AG08396 (cell line): ENCODE measurements around the gene CES4A.
"Not testable (repeated sequence)": the region's sequence is repeated elsewhere in the genome, so short reads cannot be mapped to it uniquely, and the experiment has no call there.

Experiments used
- DNase-seq: peaks from one replicate; pipeline ENCODE4 v3.0.0; 2012; ENCODE audit warnings: low spot score, mixed read lengths

Gene CES4A

DNA sequence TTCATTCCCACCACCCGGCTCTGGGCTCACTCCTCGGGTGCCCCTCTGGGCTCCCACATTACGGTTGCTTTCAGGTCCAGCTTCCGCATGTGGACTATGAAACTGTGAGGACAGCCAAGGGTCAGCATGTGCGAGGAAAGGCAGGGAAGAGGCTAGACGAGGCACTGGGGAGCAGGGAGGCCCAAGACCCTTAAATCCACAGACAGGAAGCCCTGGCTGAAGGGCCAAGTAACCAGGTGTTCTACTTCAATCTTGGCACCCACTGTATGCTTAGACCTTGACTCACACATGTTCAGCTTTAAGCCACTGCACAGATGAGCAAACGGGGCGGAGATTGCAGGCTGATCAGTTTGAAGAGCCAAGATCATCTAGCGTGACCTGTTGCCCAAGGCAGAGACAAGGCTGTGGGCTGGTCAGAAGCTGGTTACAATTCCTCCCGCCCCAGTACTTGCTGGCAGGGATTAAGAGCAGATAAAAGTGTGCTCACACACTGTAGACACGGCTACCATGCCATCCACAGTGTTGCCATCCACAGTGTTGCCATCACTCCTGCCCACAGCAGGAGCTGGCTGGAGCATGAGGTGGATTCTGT, at the start of gene CES4A:
CES4A (plus strand) TSS at position 393 of the 592 bp plus-strand sequence; CDS start at position 577, 184 bp downstream.
- no peak for DNase-seq

DNA sequence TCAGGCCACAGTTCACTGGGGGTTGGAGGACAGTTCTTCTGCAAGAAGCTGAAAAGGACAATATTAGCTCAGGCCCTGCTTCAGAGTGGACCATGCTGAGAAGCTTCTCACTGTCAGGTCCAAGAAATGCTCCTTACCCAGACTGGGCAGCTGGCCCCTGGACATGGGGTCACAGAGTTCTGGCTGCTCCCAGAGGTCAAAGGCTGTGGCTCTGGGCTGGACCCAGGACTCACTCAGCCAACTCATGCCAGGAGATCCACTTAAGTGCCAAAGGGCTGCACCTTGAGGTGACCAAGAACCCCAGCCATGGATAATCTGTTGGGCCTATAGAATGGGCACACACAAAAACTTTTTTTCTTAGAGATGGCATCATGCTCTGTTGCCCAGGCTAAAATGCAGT, 49.0 kb upstream of the CES4A start:
- DNase-seq, result no peak

DNA sequence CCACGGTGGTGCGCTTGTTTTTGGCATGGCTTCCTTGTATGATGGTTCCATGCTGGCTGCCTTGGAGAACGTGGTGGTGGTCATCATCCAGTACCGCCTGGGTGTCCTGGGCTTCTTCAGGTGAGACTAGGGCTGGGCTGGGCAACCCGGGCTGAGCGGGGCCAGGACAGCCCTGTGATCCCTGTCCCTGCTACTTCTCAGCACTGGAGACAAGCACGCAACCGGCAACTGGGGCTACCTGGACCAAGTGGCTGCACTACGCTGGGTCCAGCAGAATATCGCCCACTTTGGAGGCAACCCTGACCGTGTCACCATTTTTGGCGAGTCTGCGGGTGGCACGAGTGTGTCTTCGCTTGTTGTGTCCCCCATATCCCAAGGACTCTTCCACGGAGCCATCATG, 48.2 kb upstream of the CES4A start:
- no peak for DNase-seq

DNA sequence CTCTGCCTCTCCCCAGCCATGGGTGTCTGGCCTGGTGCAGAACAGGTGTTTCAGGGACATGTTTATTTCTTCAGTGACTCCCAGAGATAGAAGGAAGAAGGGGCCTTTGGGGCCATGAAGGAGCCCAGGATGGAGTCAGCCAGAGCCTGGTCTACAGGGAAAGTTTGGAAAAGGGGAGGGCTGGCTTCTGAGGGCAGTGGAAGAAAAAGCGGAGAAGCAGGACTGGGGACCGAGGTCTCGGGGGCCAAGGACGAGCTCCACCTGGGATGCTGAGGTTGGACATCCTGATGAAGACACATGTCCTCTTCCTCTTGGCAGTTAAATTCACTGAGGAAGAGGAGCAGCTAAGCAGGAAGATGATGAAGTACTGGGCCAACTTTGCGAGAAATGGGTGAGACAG, 45.4 kb upstream of the CES4A start:
- DNase-seq, result no peak

DNA sequence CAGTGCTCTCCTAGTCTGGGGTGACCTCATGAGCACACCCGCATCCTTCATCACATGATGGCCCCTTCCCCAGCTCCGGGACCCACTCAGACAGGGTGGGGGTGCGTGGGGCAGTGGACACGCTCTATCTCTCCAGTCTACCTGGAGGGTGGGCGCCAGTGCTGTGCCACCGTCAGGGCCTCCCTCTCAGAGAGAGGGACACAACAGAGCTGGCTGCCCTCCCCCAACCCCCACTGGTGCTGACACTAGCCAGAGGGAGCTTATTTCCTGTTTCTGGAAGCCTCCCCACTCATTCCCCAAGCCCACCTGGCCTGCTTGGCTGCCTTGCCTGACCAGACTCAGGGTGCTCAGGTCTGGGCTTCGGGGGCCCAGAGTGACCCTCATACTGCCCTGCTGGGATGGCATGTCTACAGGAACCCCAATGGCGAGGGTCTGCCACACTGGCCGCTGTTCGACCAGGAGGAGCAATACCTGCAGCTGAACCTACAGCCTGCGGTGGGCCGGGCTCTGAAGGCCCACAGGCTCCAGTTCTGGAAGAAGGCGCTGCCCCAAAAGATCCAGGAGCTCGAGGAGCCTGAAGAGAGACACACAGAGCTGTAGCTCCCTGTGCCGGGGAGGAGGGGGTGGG, 44.8 kb upstream of the CES4A start:
- DNase-seq, result no peak

DNA sequence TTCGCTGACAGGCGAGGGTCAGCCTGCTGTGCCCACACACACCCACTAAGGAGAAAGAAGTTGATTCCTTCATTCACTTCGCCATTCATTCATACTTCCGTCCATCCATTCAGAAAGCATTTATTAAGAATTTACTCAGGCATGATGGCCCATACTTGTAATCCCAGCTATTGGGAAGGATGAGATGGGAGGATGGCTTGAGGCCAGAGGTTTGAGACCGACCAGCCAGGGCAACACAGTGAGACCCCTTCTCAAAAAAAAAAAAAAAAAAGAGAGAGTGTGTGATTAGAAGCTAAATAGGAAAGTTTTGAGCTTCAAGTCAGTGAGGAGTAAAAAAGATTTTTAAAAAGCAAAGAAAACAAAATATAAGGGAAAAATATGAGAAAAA, 44.3 kb upstream of the CES4A start:
- DNase-seq, result no peak

DNA sequence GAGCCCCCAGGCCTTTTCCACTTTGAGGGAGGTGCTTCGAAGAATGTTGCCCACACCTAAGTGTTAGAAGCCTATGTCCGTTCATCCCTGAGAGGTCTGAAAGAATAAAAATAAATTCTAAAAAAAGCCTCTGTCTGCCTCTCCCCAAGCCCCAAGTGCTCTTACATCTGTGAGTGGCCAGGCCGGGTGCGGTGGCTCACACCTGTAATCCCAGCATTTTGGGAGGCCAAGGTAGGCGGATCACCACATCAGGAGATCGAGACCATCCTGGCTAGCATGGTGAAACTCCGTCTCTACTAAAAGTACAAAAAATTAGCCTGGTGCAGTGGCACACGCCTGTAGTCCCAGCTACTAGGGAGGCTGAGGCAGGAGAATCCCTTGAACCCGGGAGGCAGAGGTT, 43.4 kb upstream of the CES4A start:
- DNase-seq, result not testable (repeated sequence)

DNA sequence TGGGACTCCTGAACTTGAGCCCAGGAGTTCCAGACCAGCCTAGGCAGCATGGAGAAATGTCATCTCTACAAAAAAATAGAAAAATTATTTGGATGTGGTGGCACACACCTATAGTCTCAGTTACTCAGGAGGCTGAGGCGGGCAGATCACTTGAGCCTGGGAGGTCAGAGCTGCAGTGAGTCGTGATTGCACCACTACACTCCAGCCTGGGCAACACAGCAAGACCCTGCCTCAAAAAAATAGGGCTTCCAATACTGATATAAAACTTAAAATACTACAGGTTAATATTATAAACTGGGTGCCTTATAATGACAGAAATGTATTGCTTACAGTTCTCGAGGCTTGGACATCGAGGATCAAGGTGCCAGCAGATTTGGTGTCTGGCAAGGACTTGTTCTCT, 42.5 kb upstream of the CES4A start:
- no peak for DNase-seq

DNA sequence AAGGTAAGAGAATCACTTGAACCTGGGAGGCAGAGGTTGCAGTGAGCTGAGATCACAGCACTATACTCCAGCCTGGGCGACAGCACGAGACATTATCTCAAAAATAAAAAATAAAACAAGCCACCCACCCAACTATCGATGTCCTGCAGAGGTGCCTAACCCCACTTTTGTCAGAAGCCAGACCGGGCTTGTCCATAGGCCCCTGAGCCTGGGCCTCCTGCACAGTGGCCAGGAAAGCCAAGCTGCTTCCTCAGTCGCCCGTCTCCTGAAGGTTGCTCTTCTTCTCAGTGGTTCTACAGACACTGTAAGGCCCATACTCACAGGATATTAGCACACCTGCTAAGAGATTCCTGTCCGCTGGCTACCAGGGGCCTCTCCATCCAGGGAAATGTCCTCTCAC, 41.8 kb upstream of the CES4A start:
- no peak for DNase-seq

DNA sequence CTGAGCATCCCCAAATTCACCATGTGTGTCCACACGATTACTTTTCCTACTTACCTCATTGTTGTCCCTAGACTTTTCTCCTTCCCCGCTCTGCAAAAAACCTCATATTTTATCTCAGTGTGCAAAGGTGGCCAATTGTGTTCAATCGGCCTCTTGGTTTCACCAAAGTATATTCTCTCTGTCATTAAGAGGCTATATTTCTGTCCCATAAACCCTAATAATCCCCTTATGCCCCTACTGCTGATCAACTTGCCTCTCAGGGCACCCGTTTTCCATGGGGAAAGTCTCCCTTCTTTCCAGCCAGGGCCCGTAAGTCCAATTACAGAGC, 41.5 kb upstream of the CES4A start:
- no peak for DNase-seq

DNA sequence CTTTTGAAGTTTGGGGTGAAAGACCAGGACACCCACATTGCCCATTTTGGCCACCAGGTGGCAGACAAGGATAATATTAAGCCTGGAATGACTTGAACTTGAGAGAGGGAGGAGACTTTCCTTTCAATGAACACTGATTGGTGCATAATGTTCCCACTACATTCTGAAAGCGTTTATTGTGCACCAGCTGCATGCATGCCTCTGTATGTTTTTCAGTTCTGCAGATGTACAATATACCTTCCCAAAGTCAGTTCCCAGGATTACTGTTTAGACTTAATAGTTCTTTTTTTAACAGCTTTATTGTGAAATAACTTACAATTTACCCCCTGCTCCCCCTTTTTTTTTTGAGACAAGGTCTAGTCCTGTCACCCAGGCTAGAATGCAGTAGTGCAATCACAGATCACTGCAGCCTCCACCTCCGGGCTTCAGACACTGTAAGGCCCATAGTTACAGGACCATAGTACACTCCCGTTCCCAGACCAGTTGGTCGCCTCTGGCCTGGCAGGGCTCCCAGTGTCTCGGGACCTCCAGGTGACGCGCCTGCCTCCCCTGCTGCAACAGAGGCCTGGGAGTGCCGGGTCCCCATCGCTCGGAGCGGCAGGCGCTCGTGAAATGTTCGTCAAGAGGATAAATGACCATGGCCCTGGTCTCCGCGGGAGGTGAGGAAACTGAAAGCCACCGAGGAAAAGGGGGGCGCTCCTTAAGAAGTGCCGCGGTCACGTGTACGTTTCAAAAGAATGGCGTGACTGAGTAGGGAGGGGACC, 40.9 kb upstream of the CES4A start:
- DNase-seq, result peak; percentile 88

DNA sequence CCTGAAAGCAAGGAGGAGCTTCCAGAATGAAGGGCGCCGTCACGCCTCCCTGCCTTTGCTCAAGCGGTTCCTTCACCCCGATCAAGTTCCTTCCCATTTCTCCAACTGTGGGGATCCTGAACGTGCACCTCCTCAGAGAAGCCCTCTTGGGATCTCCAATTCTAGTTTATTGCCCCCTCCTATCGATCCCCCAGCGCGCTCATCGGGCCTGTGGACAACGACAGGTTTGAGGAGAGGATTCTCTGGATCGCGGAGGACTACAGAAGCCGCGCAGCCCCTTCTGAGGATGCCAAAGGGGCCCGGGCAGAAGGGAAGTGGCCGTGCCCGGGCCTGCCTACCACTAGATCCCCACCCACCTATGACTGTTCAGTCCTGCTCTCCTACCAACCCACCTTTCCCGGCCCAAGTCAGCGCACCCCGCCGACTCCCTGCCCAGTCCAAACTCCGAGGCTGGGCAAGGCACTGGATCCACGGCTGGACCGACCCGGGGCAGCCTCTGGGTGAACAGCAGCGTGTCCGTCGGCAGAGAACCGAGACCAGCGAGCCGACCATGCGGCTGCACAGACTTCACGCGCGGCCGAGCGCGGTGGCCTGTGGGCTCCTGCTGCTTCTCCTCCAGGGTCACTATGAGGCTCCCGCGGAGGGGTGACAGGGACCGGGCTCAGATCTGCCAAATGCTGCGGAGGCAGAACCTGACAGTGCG, 40.1 kb upstream of the CES4A start:
- no peak for DNase-seq

DNA sequence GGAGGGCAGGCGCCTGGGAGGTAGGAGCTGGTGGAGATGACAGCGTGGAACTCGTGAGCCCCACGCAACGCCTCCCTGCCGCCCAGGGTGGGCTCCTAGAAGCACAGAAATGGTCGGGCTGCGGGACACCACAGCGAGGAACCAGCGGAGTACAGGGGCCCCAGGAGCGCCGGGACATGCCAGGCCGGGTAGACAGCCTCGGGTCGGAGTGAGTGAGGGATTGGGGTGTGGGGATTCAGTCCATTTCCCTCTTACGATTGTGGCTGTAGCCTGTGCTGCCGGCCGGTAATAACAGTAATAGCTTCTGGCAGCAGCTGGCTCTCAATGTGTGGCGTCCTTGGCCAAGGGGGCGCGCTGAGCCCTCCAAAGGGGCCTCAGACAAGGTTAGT, 39.6 kb upstream of the CES4A start:
- DNase-seq, result no peak

DNA sequence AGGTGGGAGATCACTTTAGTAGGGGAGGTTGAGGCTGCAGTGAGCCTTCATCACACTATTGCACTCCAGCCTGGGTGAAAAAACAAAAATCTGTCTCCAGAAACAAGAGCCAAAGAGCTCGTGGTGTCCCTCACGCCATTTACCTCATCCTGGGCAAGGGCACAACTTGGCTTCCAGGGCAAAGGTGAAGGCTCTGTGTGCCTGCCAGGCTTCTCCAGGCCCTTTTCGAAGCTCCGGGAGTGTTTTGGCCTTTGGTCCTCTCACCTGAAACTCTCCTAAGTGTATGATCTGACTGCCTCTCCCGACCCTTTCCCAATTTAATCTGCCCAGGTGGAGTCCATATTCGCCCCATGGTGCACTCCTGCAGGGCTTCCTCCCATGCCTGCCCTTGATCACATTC, 38.9 kb upstream of the CES4A start:
- no peak for DNase-seq

DNA sequence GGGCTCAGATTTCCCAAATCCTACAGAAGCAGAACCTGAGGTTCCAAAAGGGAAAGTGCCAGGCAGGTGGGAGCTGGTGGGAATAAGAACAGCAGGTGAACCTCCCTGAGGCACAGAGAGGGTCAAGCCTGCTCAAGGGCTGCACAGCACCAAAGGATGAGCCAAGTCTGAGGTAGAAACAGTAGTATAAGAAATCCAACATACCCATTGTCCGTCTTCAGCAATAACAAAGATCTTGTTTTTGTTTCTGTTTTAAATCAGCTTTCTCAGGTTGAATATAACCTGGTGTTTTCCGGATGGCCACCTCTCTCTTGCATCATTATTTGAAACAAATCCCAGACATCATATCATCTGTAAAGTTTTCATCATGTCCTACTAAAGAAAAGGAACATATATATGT, 38.0 kb upstream of the CES4A start:
- no peak for DNase-seq

DNA sequence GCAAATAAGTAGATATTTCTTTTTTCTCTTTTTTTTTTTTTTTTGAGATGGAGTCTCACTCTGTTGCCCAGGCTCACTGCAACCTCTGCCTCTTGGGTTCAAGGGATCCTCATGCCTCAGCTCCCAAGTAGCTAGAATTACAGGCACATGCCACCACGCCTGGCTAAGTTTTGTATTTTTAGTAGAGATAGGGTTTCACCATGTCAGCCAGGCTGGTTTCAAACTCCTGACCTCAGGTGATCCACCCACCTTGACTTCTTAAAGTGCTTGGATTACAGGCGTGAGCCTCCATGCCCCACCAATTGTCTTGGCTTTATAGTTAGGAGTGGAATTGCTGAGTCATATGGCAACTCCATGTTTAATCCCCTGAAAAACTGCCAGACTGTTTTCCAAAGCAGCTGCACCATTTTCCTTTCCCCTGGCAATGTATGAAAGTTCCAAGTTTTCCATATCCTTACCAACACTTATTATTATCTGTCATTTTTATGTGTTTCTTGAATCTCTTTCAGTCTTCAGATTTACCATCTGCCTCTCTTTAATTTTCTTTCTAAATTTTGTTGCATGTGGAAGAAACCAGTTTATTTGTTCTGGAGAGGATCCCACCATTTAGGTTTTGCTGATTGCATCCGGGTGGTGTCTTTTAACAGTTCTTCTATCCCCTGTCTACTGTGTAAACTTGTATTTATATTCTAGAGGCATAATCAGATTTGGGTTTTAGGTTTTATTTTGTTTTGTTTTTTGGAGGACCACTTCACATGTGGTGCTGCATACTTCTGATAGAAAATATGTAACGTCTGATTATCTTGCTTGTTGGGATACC, 37.2 kb upstream of the CES4A start:
- no peak for DNase-seq

DNA sequence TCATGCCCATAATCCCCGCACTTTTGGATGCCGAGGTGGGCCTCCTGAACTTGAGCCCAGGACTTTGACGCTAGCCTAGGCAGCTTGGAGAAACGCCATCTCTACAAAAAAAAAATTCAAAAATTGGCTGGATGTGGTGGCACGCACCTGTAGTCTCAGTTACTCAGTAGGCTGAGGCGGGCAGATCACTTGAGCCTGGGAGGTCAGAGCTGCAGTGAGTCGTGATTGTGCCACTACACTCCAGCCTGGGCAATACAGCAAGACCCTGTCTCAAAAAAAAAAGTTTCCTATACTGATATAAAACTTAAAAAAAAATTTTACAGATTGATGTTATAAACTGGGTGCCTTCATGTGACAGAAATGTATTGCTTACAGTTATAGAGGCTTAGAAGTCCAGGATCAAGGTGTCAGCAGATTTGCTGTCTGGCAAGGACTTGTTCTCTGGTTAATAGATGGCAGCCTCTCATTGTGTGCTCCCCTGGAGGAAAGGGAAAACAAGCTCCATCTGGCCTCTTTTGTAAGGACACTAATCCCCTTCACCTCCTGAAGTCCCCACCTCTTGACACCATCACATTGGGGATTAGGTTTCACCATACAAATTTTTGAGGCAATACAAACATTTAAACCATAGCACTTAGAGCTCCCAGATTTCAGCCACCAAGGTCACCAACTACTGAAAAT, 35.8 kb upstream of the CES4A start:
- DNase-seq, result no peak

DNA sequence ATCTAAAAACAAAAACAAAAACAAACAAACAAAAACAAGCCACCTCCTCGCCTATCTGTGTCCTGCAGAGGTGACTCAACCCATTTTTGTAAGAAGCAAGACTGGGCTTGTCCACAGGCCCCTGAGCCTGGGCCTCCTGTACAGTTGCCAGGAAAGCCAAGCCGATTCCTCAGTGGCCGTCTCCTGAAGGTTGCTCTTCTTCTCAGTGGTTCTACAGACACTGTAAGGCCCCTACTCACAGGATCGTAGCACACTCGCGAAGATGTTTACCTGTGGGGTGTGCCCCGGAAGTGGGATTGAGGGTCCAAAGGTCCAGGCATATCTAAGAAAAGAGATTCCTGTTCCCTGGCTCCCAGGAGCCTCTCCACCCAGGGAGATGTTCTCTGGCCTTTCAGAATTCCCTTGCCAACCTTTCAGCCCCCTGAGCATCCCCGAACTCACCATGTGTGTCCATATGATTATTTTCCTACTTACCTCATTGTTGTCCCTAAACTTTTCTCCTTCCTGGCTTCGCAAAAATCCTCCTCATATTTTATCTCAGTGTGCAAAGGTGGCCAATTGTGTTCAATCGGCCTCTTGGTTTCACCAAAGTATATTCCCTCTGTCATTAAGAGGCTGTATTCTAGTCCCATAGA, 34.8 kb upstream of the CES4A start:
- no peak for DNase-seq

DNA sequence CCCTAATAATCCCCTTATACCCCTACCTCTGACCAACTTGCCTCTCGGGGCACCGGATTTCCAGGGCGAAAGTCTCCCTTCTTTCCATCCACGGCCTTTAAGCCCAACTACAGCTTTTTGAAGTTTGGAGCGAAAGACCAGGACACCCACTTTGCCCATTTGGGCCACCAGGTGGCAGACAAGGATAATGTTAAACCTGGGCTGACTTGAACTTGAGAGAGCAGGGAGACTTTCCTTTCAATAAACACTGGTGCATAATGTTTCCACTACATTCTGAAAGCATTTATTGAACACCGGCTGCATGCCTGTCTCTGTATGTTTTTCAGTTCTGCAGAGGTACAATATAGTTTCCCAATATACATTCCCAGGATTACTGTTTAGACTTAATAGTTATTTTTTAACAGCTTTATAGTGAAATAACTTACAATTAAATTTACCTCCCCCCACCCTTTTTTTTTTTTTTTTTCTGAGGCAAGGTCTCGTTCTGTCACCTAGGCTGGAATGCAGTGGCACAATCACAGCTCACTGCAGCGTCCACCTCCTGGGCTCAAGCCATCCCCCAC, 34.2 kb upstream of the CES4A start:
- peak; percentile 81 for DNase-seq

DNA sequence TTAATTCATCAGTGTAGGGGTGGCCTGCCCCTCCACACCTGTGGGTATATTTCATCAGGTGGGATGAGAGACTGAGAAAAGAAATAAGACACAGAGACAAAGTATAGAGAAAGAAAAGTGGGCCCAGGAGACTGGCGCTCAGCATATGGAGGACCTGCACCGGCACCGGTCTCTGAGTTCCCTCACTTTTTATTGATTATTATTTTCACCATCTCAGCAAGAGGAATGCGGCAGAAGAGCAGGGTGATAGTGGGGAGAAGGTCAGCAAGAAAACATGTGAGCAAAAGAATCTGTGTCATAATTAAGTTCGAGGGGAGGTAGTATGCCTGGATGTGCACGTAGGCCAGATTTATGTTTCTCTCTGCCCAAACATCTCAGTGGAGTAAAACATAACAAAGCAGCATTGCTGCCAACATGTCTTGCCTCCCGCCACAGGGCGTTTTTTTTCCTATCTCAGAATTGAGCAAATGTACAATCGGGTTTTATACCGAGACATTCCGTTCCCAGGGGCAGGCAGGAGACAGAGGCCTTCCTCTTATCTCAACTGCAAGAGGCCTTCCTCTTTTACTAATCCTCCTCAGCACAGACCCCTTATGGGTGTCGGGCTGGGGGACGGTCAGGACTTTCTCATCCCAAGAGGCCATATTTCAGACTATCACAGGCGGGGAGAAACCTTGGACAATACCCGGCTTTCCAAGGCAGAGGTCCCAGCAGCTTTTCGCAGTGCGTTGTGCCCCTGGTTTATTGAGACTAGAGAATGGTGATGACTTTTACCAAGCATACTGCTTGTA, 32.8 kb upstream of the CES4A start:
- DNase-seq, result not testable (repeated sequence)
